GM04503 (cell line): Measurements from ENCODE around the gene SPOCK2.

ENCODE experiments used
- DNase-seq: peaks from one replicate; pipeline ENCODE4 v3.0.0-alpha.2; 2012; ENCODE audit warnings: low read depth

SPOCK2 gene

GRCh38 chr10:72107325-72108003 is 19.1 kb upstream of the SPOCK2 start:
- no peak for DNase-seq

GRCh38 chr10:72106896-72107295 is 18.5 kb upstream of the SPOCK2 start:
- no peak for DNase-seq

GRCh38 chr10:72106154-72106849 is 18.0 kb upstream of the SPOCK2 start:
- no peak for DNase-seq

DNA sequence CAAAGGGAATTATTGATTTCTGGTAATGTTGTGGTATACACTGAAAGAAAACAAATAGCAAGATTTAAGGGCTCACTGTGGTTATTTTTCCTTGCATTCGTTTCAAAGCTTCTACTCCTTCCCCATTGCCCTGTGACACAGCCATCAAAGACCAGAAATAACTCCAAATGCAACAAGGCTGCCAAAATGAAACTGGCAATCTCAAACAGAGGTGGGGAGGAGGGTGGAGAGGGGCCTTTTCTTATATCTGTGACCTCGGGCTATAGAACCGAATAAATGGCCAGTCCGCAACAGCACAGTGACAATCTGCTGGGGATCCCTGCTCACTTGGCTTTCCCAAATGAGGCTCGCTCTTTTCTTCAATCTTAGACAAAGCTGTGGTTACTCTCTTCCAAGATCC is 17.4 kb upstream of the SPOCK2 start:
- DNase-seq = no peak

- no peak for DNase-seq
These were observed 16.7 kb upstream of the SPOCK2 start for GRCh38 chr10:72105098-72105475.

DNA sequence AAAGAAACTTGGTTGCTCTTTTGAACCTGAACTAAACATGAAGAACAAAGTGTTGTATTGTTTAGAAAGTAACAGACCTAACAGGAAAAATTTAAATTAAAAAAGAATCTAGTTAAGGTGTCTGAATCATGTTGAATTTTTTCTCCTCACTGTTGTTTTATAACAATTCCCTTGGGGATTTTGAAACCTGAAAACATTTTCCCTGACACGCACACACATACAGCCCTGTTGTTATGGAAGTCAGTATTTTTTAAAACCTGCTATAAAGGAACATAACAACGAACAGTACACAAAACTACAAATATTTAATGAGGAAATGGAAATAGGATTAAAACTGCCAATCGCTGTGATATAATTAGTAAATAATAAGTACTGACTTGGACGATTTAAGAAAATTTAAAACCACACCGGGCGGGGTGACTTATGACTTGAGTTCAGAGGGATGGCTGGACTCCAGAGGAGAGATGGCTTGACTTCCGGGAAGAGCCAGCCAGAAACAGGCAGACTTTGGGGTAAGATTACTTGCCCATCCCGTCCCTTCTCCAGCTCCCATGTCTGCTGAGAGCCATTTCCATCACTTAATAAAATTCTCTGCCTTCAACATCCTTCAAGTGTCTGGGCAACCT is 16.2 kb upstream of the SPOCK2 start:
- peak; percentile 20 for DNase-seq

- no peak for DNase-seq
These were observed 11.2 kb upstream of the SPOCK2 start for GRCh38 chr10:72099600-72099921.

- no peak for DNase-seq
These were observed 10.7 kb upstream of the SPOCK2 start for GRCh38 chr10:72098836-72099599.

DNA sequence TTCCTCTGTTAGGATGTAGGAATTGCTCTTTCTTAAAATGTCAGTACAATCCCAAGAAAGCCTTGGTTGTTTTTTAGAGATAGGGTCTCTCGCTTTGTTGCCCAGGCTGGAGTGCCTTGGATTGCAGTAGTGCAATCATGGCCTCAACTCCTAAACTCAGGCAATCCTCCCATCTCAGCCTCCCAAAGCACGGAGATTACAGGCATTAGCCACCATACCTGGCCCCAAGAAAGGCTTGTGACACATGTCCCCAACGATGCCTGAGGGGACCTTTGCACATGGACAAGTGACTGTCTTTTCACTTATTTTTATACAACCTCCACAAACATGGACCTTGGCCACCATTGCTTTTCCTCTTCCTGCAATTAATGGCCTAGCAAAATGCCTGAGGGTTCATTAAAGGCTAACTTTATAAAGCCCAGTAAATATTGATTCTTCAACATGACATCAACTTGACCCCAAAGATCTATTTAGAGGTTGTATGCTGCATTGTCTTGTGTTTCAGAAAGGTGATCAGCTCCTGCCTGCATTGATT is 10.0 kb upstream of the SPOCK2 start:
- no peak for DNase-seq

GRCh38 chr10:72097448-72098300 is 9.3 kb upstream of the SPOCK2 start:
- DNase-seq = peak; percentile 51

GRCh38 chr10:72096115-72097000 is 8.0 kb upstream of the SPOCK2 start:
- no peak for DNase-seq

DNA sequence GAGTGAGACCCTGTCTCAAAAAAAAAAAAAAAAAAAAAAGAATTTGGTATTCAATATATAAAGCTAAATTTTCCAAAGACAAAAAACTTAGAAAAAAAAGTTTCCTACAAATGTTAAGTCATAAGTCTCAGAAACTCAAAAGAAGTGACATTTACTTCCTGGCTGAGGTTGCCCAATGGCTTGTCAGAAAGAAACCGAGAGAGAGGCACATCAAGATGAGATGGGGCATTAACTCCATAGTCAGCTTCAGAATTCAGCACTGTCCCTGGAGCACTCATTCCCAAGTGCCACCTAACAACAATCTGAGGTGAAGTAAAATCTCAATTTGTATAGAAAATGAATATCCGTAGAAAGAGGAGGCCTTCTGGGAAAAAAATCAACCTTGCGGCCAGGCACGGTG is 6.8 kb upstream of the SPOCK2 start:
- no peak for DNase-seq

DNA sequence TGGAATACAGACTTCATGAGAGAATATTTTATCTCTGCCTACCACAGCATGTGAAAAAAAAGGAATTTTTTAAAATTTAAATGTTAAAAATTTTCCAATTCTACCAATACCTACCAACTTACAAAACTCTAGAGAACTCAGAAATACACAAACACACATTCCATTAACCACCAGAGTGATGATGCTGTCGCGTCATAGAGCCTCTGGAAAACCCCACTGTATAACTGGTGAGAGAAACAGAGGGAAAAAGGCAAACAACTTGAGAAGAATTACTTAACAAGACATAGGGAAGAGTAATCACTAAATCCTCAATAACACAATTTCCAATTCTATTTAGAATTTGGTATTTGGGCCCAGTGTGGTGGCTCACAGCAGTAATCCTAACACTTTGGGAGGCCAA is 6.2 kb upstream of the SPOCK2 start:
- DNase-seq = no peak

GRCh38 chr10:72093450-72093849 is 5.1 kb upstream of the SPOCK2 start:
- no peak for DNase-seq

DNA sequence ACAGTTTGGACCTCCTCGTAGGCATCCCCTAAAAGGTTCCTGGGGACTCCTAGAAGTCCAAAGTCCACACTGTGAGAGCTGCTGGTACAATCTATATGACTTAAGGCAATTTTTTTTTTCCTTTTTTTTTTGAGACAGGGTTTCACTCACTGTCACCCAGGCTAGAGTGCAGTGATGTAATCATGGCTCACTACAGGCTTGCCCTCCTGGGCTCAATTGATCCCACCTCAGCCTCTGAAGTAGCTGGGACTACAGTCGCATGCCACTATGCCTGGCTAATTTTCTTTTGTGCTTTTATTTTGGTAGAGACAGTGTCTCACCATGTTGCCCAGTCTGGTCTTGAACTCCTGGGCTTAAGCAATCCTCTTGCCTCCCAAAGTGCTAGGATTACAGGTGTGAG is 4.6 kb upstream of the SPOCK2 start:
- DNase-seq = no peak

DNA sequence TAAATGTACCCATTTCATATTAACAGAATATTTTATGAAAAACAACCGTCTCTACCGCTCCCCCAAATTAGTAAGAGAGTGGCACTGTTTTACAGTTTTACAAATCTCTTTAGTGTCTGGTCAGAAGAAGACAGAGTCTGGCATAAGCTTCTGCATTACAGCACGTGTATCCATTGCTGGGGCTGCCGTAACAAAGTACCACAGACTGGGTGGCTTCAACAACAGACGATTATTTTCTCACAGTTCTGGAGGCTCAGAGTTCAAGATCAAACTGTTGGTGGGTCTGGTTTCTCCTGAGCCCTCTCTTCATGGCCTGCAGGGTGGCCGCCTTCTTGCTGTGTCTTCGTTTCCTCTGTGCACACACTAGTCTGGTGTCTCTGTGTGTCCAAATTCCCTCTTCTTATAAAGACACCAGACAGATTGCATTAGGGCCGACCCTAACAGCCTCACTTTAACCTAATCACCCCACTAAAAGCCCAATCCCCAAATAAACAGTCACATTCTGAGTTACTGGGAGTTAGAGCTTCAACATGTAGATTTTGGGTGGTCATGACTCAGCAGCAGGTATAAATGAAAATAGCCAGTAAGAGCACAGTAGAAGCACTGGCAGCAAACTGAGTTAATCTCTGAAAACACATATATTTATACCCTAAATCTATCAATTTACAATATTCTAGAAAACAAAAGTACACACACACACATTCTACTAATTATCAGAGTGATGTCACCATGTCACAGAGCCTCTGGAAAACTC is 4.0 kb upstream of the SPOCK2 start:
- no peak for DNase-seq

DNA sequence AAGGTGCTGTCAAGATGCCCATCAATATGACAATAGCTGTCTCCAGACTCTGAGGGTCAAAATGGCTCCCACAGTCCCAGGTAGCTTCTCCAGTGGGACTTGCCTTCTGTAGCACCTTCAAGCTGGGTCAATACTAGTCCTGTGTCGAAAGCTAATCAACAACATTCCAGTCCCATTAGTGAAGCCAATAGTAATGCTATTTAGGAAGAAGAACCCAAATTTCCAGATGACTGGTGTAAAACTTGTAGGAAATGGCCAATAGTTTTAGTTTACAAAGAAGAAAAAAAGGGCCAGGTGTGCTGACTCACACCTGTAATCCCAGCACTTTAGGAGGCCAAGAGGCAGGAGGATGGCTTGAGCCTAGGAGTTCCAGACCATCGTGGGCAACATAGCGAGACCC is 2.0 kb upstream of the SPOCK2 start:
- no peak for DNase-seq

DNA sequence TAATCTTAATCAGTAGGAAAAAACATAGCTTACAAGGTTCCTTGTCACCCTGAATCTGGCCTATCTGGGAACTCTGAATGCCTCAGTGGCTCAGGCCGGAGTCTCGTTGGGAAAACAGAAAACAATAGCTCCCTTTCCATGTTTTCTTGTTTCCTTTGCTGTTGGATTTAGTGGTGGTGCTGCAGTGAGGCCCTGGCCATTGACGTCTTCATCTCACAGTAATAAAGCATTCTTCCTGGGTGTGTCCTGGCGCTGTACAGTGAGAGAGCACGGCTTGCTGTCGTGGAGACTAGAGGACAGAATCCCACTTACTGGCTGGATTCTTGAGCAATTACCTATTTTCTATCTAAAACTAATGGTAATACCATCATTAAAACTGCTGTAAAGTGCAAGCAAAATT is 1.3 kb upstream of the SPOCK2 start:
- DNase-seq = no peak

DNA sequence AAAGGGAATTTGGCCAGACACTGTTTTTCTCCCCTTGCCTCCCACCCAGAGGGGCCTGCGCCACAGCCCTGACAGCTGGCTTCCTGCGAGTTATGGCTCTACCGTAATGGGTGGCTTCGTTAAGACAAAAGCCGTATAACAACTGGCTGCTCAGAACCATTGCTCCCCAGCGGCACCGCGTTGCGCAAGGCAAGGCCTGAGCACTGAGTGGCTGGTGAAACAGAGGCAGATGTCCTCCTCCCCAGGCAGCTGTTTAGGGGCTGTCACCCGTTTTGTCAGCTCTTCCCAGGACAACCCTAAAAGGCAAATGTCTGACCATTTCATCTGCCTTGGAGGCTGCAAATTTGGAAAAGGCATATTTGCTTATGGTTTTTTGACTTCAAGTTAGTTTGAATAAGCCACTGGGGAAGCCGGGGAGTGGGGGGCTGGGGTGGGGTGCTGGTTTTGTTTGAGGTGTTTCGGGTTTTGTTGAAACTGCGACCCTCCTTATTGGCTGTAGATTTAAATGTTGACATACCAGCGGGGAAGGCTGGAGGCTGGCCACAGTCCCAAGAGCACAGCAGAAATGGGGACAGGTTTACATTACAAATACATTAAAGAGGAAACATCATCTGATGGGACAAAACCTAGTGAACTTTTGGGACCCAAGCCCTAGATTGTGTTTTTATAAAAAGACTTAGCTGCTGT is 681 bp upstream of the SPOCK2 start:
- DNase-seq = no peak
